GM12873 (cell line): Measurements from ENCODE around the gene CAMKK2.

Source experiments
- TF ChIP-seq, protein P1 (sequence below): IDR thresholded peaks from 2 replicates; pipeline ENCODE4 v1.5.1; 2012; ENCODE audit warnings: low read depth, mild to moderate bottlenecking, moderate library complexity, low read length, control low read depth; ENCODE audit not compliant: insufficient read depth; ENCODE audit errors: missing control alignments

Gene CAMKK2

GRCh38 chr12:121279071-121279375 lies 17.5 kb downstream of the CAMKK2 start:
- TF ChIP-seq, protein P1, sequence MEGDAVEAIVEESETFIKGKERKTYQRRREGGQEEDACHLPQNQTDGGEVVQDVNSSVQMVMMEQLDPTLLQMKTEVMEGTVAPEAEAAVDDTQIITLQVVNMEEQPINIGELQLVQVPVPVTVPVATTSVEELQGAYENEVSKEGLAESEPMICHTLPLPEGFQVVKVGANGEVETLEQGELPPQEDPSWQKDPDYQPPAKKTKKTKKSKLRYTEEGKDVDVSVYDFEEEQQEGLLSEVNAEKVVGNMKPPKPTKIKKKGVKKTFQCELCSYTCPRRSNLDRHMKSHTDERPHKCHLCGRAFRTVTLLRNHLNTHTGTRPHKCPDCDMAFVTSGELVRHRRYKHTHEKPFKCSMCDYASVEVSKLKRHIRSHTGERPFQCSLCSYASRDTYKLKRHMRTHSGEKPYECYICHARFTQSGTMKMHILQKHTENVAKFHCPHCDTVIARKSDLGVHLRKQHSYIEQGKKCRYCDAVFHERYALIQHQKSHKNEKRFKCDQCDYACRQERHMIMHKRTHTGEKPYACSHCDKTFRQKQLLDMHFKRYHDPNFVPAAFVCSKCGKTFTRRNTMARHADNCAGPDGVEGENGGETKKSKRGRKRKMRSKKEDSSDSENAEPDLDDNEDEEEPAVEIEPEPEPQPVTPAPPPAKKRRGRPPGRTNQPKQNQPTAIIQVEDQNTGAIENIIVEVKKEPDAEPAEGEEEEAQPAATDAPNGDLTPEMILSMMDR, result no peak

GRCh38 chr12:121278169-121279070 lies 18.1 kb downstream of the CAMKK2 start:
- TF ChIP-seq, protein P1, result no peak

DNA sequence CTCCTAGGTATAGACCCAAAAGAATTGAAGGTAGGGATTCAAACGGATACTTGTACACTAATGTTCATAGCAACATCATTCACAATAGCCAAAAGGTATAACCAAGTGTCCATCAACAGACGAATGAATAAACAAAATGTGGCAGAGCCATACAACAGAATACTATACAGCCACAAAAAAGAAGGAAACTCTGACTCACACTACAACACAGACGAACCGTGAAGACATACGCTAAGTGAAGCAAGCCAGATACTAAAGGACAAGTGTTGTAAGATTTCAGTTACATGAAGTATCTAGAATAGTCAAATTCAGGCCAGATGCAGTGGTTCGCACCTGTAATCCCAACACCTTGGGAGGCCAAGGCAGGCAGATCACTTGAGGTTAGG lies 19.1 kb downstream of the CAMKK2 start:
- TF ChIP-seq, protein P1, result no peak

- TF ChIP-seq, protein P1, result no peak
Measured at GRCh38 chr12:121274036-121274763, 22.3 kb downstream of the CAMKK2 start.

- TF ChIP-seq, protein P1, result no peak
Measured at GRCh38 chr12:121273364-121273896, 23.1 kb downstream of the CAMKK2 start.

DNA sequence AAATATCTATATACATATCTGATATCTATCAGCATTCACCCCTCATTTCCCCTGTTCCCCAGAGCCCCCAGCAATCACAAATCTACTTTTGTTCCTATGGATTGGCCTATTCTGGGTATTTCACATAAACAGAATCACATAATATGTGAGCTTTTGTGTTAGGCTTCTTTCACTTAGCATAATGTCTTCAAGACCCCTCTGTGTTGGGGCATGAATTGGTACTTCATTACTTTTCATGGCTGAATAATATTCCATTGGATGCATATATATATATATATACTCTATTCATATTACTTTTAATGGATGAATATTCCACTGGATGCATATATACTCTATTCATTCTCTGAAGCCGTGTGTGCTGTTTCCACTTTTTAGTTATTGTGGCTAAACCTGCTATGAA lies 28.7 kb downstream of the CAMKK2 start:
- TF ChIP-seq, protein P1, result no peak

DNA sequence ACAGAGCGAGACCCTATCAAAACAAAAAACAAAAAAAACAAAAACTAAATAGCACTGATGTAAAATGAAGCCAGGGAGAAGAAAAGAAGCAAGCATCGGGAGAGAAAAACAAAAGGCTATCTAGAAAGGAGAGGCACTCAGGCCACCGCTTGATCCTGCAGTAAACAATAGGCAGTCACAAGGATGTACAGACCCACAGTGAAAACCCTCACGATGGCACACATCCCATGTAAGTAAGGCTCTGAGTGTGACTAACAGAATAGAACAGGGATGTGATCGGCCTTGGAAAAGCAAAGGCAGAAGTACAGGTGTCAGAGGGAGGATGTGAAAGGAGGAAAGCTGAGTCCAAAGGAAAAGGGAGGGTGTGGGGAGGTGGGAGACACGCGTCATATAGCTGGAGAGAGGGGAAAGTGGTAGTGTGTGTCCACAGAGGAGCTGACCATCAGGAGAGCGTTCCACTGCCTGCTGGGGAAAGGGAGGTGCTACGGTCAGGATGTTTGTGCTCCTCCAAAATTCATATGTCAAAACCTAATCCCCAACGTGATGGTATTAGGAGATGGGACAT lies 31.5 kb downstream of the CAMKK2 start:
- TF ChIP-seq, protein P1, result no peak
